Esophagus mucosa (tissue), 1 donor: ENCODE measurements around the gene TMEM135. TPM values are rescaled to one million over a fixed set of nuclear protein-coding genes. Genes with fewer than 3 reads are reported as not detected.
A peak's percentile ranks its signal among the peaks of the same experiment; 100 is the strongest.

Experiments used
- ATAC-seq: fragments of 200-7000 bp; cut with Tn5 transposase; one replicate; pipeline ENCODE4 v1.9.1; 2020
- total RNA-seq: library from RNA; stranded (reverse); gene quantifications from one replicate; pipeline ENCODE4 v1.2.4, GENCODE V29; 2023
- donor health status: DM: yes; HTN: yes; CAD: no.

TMEM135 gene
- total RNA-seq, 1 donor from 2014 or later, result 14.3 TPM

GRCh38 chr11:87359401-87359800 lies 321.7 kb downstream of the TMEM135 start:
- ATAC-seq, result no peak

GRCh38 chr11:87361891-87362290 lies 324.2 kb downstream of the TMEM135 start:
- no peak for ATAC-seq

GRCh38 chr11:87366346-87366745 lies 328.6 kb downstream of the TMEM135 start:
- ATAC-seq, result no peak

GRCh38 chr11:87366763-87367405 lies 329.1 kb downstream of the TMEM135 start:
- ATAC-seq, result no peak

- no peak for ATAC-seq
Observed at GRCh38 chr11:87368151-87368550, 330.4 kb downstream of the TMEM135 start.

GRCh38 chr11:87368858-87369480 lies 331.2 kb downstream of the TMEM135 start:
- ATAC-seq, result peak; percentile 35

GRCh38 chr11:87369888-87370287 lies 332.2 kb downstream of the TMEM135 start:
- no peak for ATAC-seq

GRCh38 chr11:87372065-87372464 lies 334.3 kb downstream of the TMEM135 start:
- ATAC-seq, result no peak

Other genes with a start within 250 kb of the TMEM135 start
- 11.6 TPM for gene PRSS23, start 237.4 kb upstream of the TMEM135 start, total RNA-seq
- gene FZD4, start 82.5 kb upstream of the TMEM135 start, total RNA-seq, result 3.3 TPM